ACC112 (cell line): Measurements from ENCODE around the gene TAS1R2.
"Not testable (repeated sequence)": the region's sequence is repeated elsewhere in the genome, so short reads cannot be mapped to it uniquely, and the experiment has no call there.

Source experiments
- H2AFZ ChIP-seq: fragments of 200-600 bp; sonication (generic); one replicate; pipeline ENCODE4 v1.6.0; 2017; ENCODE audit warnings: antibody characterized with exemption, low read length; ENCODE audit not compliant: unreplicated experiment
- H3K27ac ChIP-seq: fragments of 200-600 bp; sonication (generic); 2 replicates; pipeline ENCODE4 v1.5.1; 2014; ENCODE audit warnings: low read depth, mild to moderate bottlenecking, antibody characterized with exemption, low read length, moderate library complexity
- H3K27me3 ChIP-seq: fragments of 200-600 bp; sonication (generic); 2 replicates; pipeline ENCODE4 v1.6.1; 2014; ENCODE audit warnings: mild to moderate bottlenecking, antibody characterized with exemption, low read length, moderate library complexity, mixed read lengths; ENCODE audit not compliant: insufficient read depth
- H3K36me3 ChIP-seq: fragments of 200-600 bp; sonication (generic); 2 replicates; pipeline ENCODE4 v1.6.1; 2016; ENCODE audit warnings: mild to moderate bottlenecking, antibody characterized with exemption, low read length, moderate library complexity, mixed read lengths; ENCODE audit not compliant: insufficient read depth
- H3K4me1 ChIP-seq: fragments of 200-600 bp; sonication (generic); one replicate; pipeline ENCODE4 v1.6.1; 2016; ENCODE audit warnings: low read length, mixed read lengths; ENCODE audit not compliant: insufficient read depth, unreplicated experiment, control insufficient read depth
- H3K4me3 ChIP-seq: fragments of 200-600 bp; sonication (generic); 2 replicates; pipeline ENCODE4 v1.5.1; 2014; ENCODE audit warnings: mild to moderate bottlenecking, low read depth, low read length
- H3K79me2 ChIP-seq: fragments of 200-600 bp; sonication (generic); one replicate; pipeline ENCODE4 v1.6.0; 2016; ENCODE audit warnings: low read length; ENCODE audit not compliant: control insufficient read depth, unreplicated experiment, insufficient read depth

Gene TAS1R2

GRCh38 chr1:18875107-18875795 lies 15.8 kb upstream of the TAS1R2 start:
- no peaks in the 10 kb centered on the region for H3K27me3 ChIP-seq
- no peaks in the 10 kb centered on the region for H3K4me1 ChIP-seq
- H3K4me3 ChIP-seq = no peak overlapping the region
- H3K36me3 ChIP-seq = no peaks in the 10 kb centered on the region
- H3K79me2 ChIP-seq = no peaks in the 10 kb centered on the region
- H3K27ac ChIP-seq = no peak overlapping the region
- H2AFZ ChIP-seq = no peak overlapping the region

GRCh38 chr1:18874600-18874999 lies 15.1 kb upstream of the TAS1R2 start:
- H3K27ac ChIP-seq = no peak overlapping the region
- H3K79me2 ChIP-seq = no peaks in the 10 kb centered on the region
- H2AFZ ChIP-seq = no peak overlapping the region
- H3K4me3 ChIP-seq = no peak overlapping the region
- H3K4me1 ChIP-seq = no peaks in the 10 kb centered on the region
- no peaks in the 10 kb centered on the region for H3K36me3 ChIP-seq
- H3K27me3 ChIP-seq = no peaks in the 10 kb centered on the region

GRCh38 chr1:18874036-18874435 lies 14.6 kb upstream of the TAS1R2 start:
- Histone ChIP-seq H3K36me3 (no peaks in the 10 kb centered on the region), H3K79me2 (no peaks in the 10 kb centered on the region), H3K27me3 (no peaks in the 10 kb centered on the region), H2AFZ (no peak overlapping the region), H3K4me1 (no peaks in the 10 kb centered on the region), H3K27ac (no peak overlapping the region), H3K4me3 (no peak overlapping the region)

GRCh38 chr1:18872071-18872611 lies 12.7 kb upstream of the TAS1R2 start:
- Histone ChIP-seq H2AFZ (no peak overlapping the region), H3K27ac (no peak overlapping the region), H3K36me3 (no peaks in the 10 kb centered on the region), H3K4me3 (no peak overlapping the region), H3K27me3 (peaks cover under 1% of the 10 kb centered on the region), H3K79me2 (no peaks in the 10 kb centered on the region), H3K4me1 (no peaks in the 10 kb centered on the region)

GRCh38 chr1:18871401-18872070 lies 12.1 kb upstream of the TAS1R2 start:
- Histone ChIP-seq H3K4me3 (no peak overlapping the region), H3K79me2 (no peaks in the 10 kb centered on the region), H2AFZ (no peak overlapping the region), H3K27me3 (peaks cover 7% of the 10 kb centered on the region), H3K4me1 (no peaks in the 10 kb centered on the region), H3K36me3 (no peaks in the 10 kb centered on the region), H3K27ac (no peak overlapping the region)

GRCh38 chr1:18870957-18871356 lies 11.5 kb upstream of the TAS1R2 start:
- Histone ChIP-seq H2AFZ (no peak overlapping the region), H3K27ac (no peak overlapping the region), H3K4me3 (no peak overlapping the region), H3K79me2 (no peaks in the 10 kb centered on the region), H3K36me3 (no peaks in the 10 kb centered on the region), H3K27me3 (peaks cover 11% of the 10 kb centered on the region), H3K4me1 (no peaks in the 10 kb centered on the region)

GRCh38 chr1:18870595-18870865 lies 11.1 kb upstream of the TAS1R2 start:
- H2AFZ ChIP-seq, H3K27ac ChIP-seq, H3K36me3 ChIP-seq, H3K4me1 ChIP-seq, H3K4me3 ChIP-seq, H3K79me2 ChIP-seq: not testable (repeated sequence)
- H3K27me3 ChIP-seq = peaks cover 16% of the 10 kb centered on the region

GRCh38 chr1:18869847-18870594 lies 10.6 kb upstream of the TAS1R2 start:
- no peak overlapping the region for H3K27ac ChIP-seq
- H3K4me1 ChIP-seq = no peaks in the 10 kb centered on the region
- no peaks in the 10 kb centered on the region for H3K79me2 ChIP-seq
- H3K27me3 ChIP-seq = peaks cover 19% of the 10 kb centered on the region
- no peak overlapping the region for H3K4me3 ChIP-seq
- no peak overlapping the region for H2AFZ ChIP-seq
- H3K36me3 ChIP-seq = no peaks in the 10 kb centered on the region

GRCh38 chr1:18868801-18869424 lies 9.5 kb upstream of the TAS1R2 start:
- H3K4me3 ChIP-seq = no peak overlapping the region
- H3K27me3 ChIP-seq = peaks cover 27% of the 10 kb centered on the region
- no peak overlapping the region for H3K27ac ChIP-seq
- no peaks in the 10 kb centered on the region for H3K79me2 ChIP-seq
- H3K4me1 ChIP-seq = no peaks in the 10 kb centered on the region
- H3K36me3 ChIP-seq = no peaks in the 10 kb centered on the region
- H2AFZ ChIP-seq = no peak overlapping the region

- Histone ChIP-seq H3K4me1 (no peaks in the 10 kb centered on the region), H3K79me2 (no peaks in the 10 kb centered on the region), H3K4me3 (no peak overlapping the region), H3K27me3 (peaks cover 27% of the 10 kb centered on the region), H3K36me3 (no peaks in the 10 kb centered on the region), H2AFZ (no peak overlapping the region), H3K27ac (no peak overlapping the region)
These were observed 8.9 kb upstream of the TAS1R2 start for GRCh38 chr1:18868354-18868753.
